ENCODE data around the gene MIPEP. TPM values are rescaled to one million over a fixed set of nuclear protein-coding genes. Genes with fewer than 3 reads are reported as not detected.

Gene MIPEP
- total RNA-seq, 1 donor from 2014 or later, result 14.0 TPM

- Mint-ChIP-seq H3K4me3 (ENCODE audit: unreplicated experiment) (no peak overlapping the region), H3K9me3 (ENCODE audit: unreplicated experiment) (peaks cover 3% of the 10 kb centered on the region), H3K36me3 (ENCODE audit: unreplicated experiment) (no peaks in the 10 kb centered on the region), H3K27ac (ENCODE audit: unreplicated experiment) (no peak overlapping the region), H3K27me3 (ENCODE audit: unreplicated experiment) (no peaks in the 10 kb centered on the region), H3K4me1 (ENCODE audit: unreplicated experiment) (peaks cover 4% of the 10 kb centered on the region)
- TF ChIP-seq CTCF (IDR thresholded peaks at IDR 0.05), result no peak
- DNase-seq (ENCODE audit: extremely low spot score, unreplicated experiment), result no peak
Observed at GRCh38 chr13:23688336-23688735, 200.9 kb downstream of the MIPEP start.

- no peak for TF ChIP-seq CTCF (IDR thresholded peaks at IDR 0.05)
- H3K27me3 Mint-ChIP-seq (ENCODE audit: unreplicated experiment), result no peaks in the 10 kb centered on the region
- peaks cover under 1% of the 10 kb centered on the region for H3K4me1 Mint-ChIP-seq (ENCODE audit: unreplicated experiment)
- no peaks in the 10 kb centered on the region for H3K36me3 Mint-ChIP-seq (ENCODE audit: unreplicated experiment)
- DNase-seq (ENCODE audit: extremely low spot score, unreplicated experiment), result no peak
- peaks cover 3% of the 10 kb centered on the region for H3K9me3 Mint-ChIP-seq (ENCODE audit: unreplicated experiment)
- no peak overlapping the region for H3K4me3 Mint-ChIP-seq (ENCODE audit: unreplicated experiment)
- no peak overlapping the region for H3K27ac Mint-ChIP-seq (ENCODE audit: unreplicated experiment)
Observed at GRCh38 chr13:23687614-23688013, 201.6 kb downstream of the MIPEP start.

- Mint-ChIP-seq H3K9me3 (ENCODE audit: unreplicated experiment) (peaks cover 3% of the 10 kb centered on the region), H3K4me1 (ENCODE audit: unreplicated experiment) (no peaks in the 10 kb centered on the region), H3K4me3 (ENCODE audit: unreplicated experiment) (no peak overlapping the region), H3K36me3 (ENCODE audit: unreplicated experiment) (no peaks in the 10 kb centered on the region), H3K27ac (ENCODE audit: unreplicated experiment) (no peak overlapping the region), H3K27me3 (ENCODE audit: unreplicated experiment) (no peaks in the 10 kb centered on the region)
- no peak for DNase-seq (ENCODE audit: extremely low spot score, unreplicated experiment)
- TF ChIP-seq CTCF (IDR thresholded peaks at IDR 0.05), result no peak
Observed at GRCh38 chr13:23686948-23687347, 202.3 kb downstream of the MIPEP start.

- Mint-ChIP-seq H3K4me1 (ENCODE audit: unreplicated experiment) (no peaks in the 10 kb centered on the region), H3K9me3 (ENCODE audit: unreplicated experiment) (peaks cover 3% of the 10 kb centered on the region), H3K4me3 (ENCODE audit: unreplicated experiment) (no peak overlapping the region), H3K27ac (ENCODE audit: unreplicated experiment) (no peak overlapping the region), H3K27me3 (ENCODE audit: unreplicated experiment) (no peaks in the 10 kb centered on the region), H3K36me3 (ENCODE audit: unreplicated experiment) (no peaks in the 10 kb centered on the region)
- TF ChIP-seq CTCF (IDR thresholded peaks at IDR 0.05), result no peak
- DNase-seq (ENCODE audit: extremely low spot score, unreplicated experiment), result no peak
Observed at GRCh38 chr13:23685416-23685815, 203.8 kb downstream of the MIPEP start.

- Mint-ChIP-seq H3K36me3 (ENCODE audit: unreplicated experiment) (no peaks in the 10 kb centered on the region), H3K27me3 (ENCODE audit: unreplicated experiment) (no peaks in the 10 kb centered on the region), H3K4me3 (ENCODE audit: unreplicated experiment) (no peak overlapping the region), H3K4me1 (ENCODE audit: unreplicated experiment) (no peaks in the 10 kb centered on the region), H3K9me3 (ENCODE audit: unreplicated experiment) (peaks cover 3% of the 10 kb centered on the region), H3K27ac (ENCODE audit: unreplicated experiment) (no peak overlapping the region)
- DNase-seq (ENCODE audit: extremely low spot score, unreplicated experiment), result no peak
- no peak for TF ChIP-seq CTCF (IDR thresholded peaks at IDR 0.05)
Observed at GRCh38 chr13:23684647-23685046, 204.6 kb downstream of the MIPEP start.
